WTC11 (cell line): ENCODE measurements around the gene MRC2.
"Not testable (repeated sequence)": the region's sequence is repeated elsewhere in the genome, so short reads cannot be mapped to it uniquely, and the experiment has no call there.

Experiments
- ZNF121 ChIP-seq: sonication (generic); formaldehyde crosslinking; IDR thresholded peaks from 2 replicates; pipeline ENCODE4 v1.8.0; 2023; ENCODE audit warnings: missing genetic modification reagents
- TF ChIP-seq, protein P1 (sequence below): sonication (generic); formaldehyde crosslinking; IDR thresholded peaks from 2 replicates; pipeline ENCODE4 v1.8.1; 2022; ENCODE audit warnings: low read depth, mild to moderate bottlenecking, moderate library complexity, missing genetic modification reagents, borderline replicate concordance

DNA sequence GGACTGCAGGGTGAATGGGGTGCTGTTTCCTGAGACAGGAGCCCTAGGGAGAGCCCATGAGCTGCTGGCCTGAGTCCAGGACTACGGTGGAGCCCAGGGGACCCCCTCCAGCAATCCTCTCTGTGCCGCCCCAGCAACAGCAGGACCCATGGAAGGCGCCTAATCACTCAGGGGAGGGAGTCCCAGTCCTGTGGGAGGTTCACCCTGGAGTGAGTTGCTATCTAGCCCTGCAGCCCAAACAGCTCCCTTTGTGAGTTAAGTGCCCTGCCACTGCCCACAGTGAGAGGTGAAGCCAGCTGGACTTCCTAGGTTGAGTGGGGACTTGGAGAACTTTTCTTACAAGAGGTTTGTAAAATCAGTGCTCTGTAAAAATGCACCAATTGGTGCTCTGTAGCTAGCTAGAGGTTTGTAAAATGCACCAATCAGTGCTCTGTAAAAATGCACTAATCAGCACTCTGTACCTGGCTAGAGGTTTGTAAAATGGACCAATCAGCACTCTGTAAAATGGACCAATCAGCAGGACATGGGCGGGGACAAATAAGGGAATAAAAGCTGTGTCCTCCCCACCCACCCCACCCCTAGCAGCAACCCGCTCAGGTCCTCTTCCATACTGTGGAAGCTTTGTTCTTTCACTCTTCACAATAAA is 67.7 kb downstream of the MRC2 start:
- TF ChIP-seq, protein P1, sequence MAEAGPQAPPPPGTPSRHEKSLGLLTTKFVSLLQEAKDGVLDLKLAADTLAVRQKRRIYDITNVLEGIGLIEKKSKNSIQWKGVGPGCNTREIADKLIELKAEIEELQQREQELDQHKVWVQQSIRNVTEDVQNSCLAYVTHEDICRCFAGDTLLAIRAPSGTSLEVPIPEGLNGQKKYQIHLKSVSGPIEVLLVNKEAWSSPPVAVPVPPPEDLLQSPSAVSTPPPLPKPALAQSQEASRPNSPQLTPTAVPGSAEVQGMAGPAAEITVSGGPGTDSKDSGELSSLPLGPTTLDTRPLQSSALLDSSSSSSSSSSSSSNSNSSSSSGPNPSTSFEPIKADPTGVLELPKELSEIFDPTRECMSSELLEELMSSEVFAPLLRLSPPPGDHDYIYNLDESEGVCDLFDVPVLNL (CRISPR knock-in tag): not testable (repeated sequence)
- not testable (repeated sequence) for TF ChIP-seq ZNF121
